Right ventricle myocardium inferior (tissue), 1 donor: Measurements from ENCODE around the gene SLC49A4. TPM values are rescaled to one million over a fixed set of nuclear protein-coding genes. Genes with fewer than 3 reads are reported as not detected.

Source experiments
- ATAC-seq: fragments of 200-7000 bp; cut with Tn5 transposase; one replicate; pipeline ENCODE4 v1.9.1; 2020; ENCODE audit warnings: mild to moderate bottlenecking, moderate library complexity
- DNase-seq: peaks from one replicate; pipeline ENCODE4 v3.0.0; 2021; ENCODE audit errors: missing footprints
- intact Hi-C: fragments of 100-400 bp; cut with DNase I; formaldehyde crosslinking; loops from one replicate; pipeline ENCODE4 v1.11.0; 2022
- total RNA-seq: library from RNA; stranded (reverse); fragmentation: NEBNext Ultra II Directional; extraction: Animal tissue kit (Norgen Biotek cat#: 25700); gene quantifications from one replicate; pipeline ENCODE4 v1.2.1, GENCODE V29; 2021
- donor health status: DM: no; HTN: yes; CAD: no; lungs with severe emphysema.

Gene SLC49A4
- total RNA-seq, 1 donor from 2014 or later: 16.1 TPM

DNA sequence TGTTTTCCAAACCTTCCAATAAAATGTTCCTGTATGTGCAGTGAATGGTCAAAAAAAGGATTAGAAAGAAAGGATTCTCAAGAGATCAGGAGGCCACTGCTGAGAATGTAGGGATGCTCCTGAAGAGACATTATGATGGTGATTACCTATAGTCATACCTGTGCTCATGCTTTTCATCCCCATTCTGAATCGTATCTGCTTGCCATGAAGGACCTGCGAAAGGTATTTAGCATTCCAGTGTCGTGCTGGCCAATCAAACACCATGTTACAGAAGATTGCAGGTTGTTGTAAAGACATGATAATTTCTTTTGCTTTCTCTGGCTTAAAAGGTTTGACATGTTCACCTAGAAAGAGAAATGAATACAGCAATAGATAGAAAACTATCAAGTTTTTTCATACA is 17.3 kb upstream of the SLC49A4 start:
- intact Hi-C loops: no loop called here
- ATAC-seq (no peak), DNase-seq (no peak)

DNA sequence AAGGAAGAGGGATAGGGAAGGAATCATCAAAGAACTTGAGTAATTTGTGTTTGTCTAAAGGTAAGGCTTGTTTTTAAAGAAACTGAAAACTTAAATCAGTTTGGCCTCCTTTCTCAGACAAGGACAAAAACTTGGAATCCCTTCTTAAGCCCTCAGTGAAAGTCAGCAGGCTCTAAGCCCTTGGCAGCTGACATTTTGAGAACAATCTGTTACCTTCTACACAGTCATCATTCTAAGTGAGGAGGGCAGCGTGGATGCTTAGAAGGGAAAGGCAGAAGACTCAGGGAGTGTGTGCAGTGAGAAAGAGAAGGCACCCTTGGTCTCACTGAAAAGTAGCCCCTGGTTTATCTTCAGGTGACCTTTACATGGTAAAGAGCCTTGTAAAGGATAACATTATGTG is 12.1 kb upstream of the SLC49A4 start:
- no peak for DNase-seq
- no peak for ATAC-seq
- intact Hi-C loops: no loop called here

DNA sequence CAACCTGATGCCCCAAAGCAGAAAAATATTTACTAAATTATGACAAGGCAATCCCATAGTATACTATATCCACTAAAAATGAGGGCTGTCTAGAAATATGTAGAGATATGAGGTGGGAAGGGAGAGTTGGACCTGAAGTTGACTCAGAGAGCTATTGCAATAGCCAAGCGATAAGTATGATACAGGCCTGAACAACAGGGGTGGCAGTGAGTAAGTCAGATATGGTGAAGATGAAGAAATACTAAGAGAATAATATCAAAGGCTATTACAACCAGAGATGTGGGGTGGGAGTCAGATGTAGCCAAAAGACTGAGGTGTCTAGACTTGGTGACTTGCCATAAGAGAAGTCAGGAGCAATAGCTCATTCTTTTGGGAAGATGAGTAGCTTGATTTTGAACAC is 10.4 kb upstream of the SLC49A4 start:
- DNase-seq: no peak
- intact Hi-C loops: no loop called here
- ATAC-seq: no peak

DNA sequence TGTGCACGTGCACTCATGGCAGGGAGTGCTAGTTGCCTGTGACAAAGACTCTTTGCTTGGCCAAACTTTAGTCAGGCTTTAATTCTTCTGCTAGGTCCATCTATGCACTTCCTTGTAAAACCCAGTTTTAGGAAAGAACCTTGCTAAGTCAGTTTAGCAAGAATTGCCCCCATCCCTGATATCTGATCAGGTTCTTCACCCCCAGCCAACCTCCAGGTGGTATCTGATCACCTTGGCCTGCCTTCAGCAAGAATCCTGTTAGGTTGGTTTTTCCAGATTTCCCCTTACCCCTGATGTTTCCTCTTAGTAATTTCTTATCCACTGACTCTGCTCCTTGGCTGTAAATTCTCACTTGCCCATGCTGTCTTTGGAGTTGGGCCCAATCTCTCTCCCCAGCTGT is 9.6 kb upstream of the SLC49A4 start:
- intact Hi-C loops: no loop called here
- ATAC-seq: no peak

DNA sequence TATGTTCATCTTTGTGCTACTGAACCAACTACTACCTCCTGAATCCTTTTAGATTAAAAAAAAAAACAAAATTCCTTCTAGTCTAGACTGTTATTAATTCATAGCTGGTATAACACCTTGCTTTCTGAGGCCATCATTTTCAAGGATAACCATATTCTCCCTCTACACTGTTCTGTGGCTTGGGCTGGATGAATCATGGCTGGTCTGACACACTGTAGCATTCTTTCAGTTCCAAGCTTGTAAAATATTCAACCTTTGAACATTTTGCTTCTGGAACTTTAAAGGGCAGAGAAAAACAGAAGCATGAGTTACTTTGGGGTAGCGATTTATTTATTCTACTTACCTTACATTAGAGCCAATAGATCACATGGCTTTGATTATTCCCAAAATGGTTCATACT is 8.8 kb upstream of the SLC49A4 start:
- intact Hi-C loops: no loop called here
- ATAC-seq (no peak), DNase-seq (no peak)

More for the DNA sequence above, 9.6 kb upstream of the SLC49A4 start:
- no peak for DNase-seq

DNA sequence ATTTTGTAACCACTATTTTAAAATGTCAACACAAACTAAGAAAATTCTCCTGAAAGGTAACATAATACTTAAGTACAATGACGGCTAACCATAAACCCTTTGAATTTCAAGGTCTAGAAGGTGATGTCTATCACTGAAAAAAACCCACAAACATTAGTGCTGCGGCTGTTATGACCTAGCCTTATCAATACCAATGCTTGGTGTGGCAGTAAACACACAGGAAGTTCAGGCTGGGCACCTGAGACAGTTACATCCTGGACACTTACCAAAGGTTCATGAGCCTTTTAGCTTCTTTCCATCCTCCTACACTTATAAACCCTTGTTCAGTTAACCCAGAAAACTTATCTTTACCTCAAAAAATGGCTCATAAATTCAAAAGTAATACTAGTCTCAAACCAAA is 7.0 kb upstream of the SLC49A4 start:
- DNase-seq: no peak
- intact Hi-C loops: no loop called here
- ATAC-seq: no peak

DNA sequence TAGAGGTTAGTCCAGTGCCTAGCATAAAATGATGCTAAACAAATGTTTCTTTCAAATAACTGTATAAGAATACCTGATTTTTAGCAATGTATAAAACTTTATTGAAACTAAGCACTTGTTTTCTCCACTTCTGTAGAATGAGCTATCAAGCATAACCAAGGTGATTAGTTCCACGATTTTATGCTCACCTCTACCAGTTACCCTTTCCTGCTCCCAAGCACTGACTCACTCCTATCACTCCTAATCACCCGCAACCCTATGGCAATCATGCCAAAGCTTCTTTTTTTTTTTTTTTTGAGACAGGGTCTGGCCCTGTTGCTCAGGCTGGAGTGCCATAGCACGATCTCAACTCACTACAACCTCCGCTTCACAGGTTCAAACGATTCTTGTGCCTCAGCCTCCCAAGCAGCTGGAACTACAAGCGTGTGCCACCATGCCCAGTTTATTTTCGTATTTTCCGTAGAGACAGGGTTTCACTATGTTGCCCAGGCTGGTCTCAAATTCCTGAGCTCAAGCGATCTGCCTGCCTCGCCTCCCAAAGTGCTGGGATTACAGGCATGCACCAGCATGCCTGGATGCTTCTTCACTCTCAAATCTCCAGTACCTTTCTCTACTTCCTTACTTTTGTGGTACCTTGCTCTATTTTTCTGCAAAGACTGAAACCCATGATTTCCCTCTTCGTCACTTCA is 5.1 kb upstream of the SLC49A4 start:
- DNase-seq (no peak), ATAC-seq (no peak)
- intact Hi-C loops: loop anchor here (10.0 kb wide), 1 partner anchor 225 kb away; the partner anchor contains the start of genes DTX3L and PARP9

DNA sequence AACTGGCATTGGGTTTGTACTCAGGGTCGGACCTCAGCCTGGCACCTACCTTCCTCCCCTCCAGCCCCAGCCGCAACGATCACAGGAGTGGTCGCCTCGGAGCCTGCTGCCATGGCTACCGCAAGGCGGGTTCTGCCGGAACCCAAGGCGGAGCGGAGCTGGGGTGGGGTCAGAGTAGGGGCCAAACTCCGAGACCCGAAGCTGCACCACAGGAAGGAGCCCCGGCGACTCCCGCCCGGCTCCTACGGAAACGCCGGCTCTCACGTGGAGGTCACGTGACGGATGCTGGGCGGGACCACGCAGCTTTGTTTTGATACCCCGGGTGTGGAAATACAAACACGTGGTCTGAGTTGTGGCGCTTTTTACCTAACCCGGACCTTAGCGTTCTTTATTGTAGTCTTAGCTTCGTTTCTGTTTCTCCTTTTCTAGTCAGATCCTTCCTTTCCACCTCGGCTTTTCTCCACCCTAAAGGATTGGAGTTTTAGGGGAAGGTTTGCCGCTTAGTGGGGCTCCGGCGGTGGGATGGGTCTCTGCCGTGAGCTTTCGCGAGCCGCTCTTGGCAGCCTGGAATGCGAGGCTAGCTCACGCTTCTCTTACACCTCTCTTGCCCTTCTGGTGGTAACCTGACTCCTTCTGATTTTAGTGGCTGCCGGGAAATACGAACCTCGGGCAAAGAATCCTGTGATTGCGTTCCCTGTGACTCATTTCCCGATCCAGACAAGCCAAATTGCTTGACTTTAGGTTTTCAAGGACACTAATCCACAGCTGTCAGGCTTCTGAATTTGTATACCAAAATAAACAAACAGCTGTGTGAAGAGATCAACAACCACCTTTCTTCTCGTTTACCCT is 1.1 kb upstream of the SLC49A4 start, which contains the start of gene HSPBAP1:
Gene HSPBAP1, minus strand, starts transcription at position 264 of the 849 bp plus-strand sequence. Its CDS starts 151 bp downstream, at position 113.
- ATAC-seq (peak; percentile 79), DNase-seq (peak; percentile 97)
- intact Hi-C loops: loop anchor here (10.0 kb wide), 1 partner anchor 229 kb away; the partner anchor contains the start of genes DTX3L and PARP9

DNA sequence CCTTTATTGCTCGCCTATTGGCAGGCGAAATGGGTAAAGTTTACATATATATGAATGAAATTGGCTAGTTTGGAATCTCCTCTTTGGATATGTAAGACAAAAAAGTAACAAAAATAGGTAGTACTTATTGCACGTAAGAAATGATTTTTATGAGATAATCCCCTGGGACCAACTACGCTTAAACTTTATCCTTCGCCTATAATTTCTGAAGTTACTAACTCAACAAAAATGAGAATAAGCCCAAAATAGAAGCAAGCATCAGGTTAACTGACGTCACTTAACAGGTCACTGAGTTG is 438 bp upstream of the SLC49A4 start:
- ATAC-seq: no peak
- no peak for DNase-seq
- intact Hi-C loops: loop anchor here (10.0 kb wide), 1 partner anchor 230 kb away; the partner anchor contains the start of genes DTX3L and PARP9

DNA sequence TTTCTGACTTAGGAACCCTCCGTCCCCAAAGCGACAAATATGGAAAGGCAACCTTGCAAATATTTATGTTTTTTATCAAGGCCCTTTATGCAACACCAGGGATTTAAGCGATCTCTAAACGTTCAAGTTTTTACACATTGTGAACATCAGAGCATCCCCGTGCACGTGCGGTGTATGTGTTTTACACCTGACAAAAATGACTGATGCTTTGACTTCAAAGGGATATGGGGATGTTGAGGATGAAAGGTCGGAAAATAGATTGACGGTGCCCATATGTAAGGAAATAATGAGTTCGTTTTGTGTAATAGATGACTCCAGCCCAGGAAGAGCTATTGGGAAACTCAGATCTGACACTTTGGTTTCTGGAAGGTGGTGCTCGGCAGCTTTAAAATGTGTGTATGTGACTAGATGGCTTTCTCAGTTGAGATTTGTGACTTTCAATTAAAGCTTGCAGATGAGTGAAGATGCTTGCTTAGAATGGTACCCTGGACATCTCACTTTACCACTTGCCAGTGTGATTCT is 866 bp downstream of the SLC49A4 start:
- no peak for DNase-seq
- intact Hi-C loops: loop anchor here (10.0 kb wide), 1 partner anchor 231 kb away; the partner anchor contains the start of genes DTX3L and PARP9

DNA sequence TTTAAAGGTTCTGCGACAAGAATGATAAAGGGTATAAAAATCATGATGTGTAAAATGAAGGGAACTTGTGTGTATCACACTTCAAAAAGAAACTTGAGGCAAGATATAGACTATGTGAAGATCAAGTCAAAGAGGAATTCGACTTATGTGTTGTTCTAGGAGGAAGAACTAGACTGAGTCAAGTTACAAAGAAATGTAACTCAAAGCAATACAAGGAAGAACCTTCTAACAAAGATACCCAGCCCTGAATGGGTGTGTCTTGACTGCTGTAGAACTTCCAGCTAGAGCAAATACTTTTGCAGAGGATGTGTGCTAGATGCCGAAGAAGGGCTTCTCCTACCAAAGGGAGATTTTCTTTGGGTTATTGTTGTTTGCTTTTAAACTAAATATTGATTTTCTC is 2.4 kb downstream of the SLC49A4 start:
- intact Hi-C loops: loop anchor here (10.0 kb wide), 1 partner anchor 232 kb away; the partner anchor contains the start of genes DTX3L and PARP9
- ATAC-seq (no peak), DNase-seq (no peak)

More for the DNA sequence above, 866 bp downstream of the SLC49A4 start:
- ATAC-seq: no peak

DNA sequence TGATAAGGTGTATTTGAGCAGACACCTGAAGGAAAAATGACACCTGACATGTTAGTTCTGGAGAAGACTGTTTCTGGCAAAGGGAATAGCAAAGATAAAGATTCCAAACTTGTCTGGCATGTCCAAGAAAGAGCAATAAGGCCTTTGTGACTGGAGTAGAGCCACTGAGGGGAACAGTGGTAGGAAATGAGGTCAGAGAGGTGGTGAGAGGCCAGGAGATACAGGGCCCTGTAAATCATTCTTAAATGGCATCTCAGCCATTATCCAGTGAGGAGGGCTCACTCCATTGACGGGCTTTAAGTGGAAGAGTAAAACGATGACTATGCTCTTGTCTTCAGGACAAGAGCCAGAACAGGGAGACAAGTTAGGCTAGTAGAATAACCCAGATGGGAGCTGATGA is 4.5 kb downstream of the SLC49A4 start:
- intact Hi-C loops: loop anchor here (10.0 kb wide), 1 partner anchor 235 kb away; the partner anchor contains the start of genes DTX3L and PARP9
- DNase-seq (no peak), ATAC-seq (no peak)

DNA sequence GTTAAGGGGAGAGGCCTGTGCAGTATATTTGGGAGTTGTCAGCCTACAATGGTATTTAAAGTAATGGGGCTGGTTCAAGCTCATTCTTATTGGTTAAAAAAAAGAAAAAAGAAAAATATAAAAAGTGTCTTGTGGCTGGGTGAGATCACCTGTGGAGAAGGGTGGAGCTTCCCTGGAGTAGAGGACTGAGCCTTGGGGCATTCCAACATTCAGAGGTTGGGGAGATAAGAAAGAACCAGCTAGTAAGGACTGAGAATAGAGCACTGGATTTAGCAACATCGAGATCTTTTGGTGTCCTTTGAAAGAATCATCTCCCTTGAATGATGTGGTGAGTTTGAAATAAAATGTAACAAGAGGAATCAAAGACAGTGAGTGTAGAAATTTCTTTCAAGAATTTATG is 5.2 kb downstream of the SLC49A4 start:
- intact Hi-C loops: no loop called here
- ATAC-seq (no peak), DNase-seq (no peak)

DNA sequence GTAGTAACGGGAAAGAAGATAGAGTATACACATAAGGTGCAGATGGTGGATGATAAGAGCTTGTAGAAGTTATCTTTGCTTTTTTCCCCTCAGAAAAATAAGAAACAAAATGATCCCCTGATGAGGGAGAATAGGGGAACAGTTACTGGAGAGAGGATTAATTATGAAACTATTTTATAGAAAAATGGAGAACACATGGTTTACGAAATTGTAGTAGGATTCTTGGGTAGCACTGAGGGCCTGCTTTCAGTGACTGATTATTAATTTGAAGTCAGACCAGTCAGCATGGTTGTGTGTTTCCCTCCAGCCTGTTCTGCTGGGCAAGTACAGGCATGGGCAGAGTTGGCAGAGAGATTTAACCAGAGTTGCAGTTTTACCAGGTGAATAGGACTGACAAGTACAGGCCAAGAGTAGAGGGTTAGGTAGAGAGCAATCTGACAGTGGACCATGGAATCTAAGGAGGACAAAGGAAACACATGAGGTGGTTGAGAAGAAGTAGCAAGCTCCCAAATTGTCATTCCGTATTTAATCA is 5.9 kb downstream of the SLC49A4 start:
- intact Hi-C loops: no loop called here
- DNase-seq (no peak), ATAC-seq (no peak)

DNA sequence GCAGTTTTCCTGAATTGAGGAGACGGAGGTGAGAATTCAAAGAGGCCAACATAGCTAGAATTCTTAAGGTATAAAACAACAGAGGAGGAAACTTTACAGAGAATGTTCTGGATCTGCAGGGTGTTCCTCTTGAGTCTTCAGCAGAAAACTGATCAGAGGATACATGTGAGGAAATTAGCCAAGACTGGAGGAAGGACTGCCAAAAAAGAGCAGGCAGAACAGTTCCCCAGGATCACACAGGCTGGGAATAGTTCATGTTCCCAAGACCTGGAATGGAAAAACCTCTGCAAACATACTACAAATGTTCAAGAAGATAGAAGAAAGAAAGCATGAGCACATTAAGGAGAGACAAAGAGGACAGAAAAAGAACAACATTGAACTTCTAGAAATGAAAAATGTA is 7.5 kb downstream of the SLC49A4 start:
- intact Hi-C loops: no loop called here
- DNase-seq (no peak), ATAC-seq (peak; percentile 49)

DNA sequence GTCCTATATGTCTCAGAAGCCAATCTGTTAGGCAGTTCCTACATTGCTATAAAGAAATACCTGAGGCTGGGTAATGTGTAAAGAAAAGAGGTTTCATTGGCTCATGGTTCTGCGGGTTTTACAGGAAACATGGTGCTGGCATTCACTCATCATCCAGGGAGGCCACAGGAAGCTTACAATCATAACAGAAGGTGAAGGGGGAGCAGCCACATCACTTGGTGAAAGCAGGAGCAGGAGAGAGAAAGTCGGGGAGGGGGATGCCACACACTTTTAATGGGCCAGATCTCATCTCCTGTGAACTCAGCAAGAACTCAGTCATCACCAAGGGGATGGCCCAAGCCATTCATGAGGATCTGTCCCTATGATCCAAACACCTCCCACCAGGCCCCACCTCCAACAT is 9.1 kb downstream of the SLC49A4 start:
- DNase-seq (no peak), ATAC-seq (no peak)
- intact Hi-C loops: no loop called here

DNA sequence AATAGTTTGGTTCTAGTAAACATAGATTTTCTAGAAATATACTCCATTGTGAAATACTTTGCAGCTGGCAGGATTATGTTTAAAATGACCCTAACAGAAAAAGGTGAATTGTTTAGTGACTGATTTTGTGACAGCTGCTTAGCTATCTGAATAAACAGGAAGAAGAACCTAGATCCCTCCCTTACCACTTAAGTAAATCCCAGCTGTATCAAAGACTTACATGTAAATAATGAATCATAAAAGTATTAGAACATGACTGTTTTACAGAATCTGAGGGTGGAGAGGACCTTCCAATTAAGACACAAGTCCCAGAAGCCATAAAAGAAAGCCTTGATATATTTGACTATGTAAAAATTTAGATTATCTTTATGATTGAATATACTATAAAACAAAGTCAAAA is 15.9 kb downstream of the SLC49A4 start:
- intact Hi-C loops: no loop called here
- DNase-seq (no peak), ATAC-seq (no peak)

DNA sequence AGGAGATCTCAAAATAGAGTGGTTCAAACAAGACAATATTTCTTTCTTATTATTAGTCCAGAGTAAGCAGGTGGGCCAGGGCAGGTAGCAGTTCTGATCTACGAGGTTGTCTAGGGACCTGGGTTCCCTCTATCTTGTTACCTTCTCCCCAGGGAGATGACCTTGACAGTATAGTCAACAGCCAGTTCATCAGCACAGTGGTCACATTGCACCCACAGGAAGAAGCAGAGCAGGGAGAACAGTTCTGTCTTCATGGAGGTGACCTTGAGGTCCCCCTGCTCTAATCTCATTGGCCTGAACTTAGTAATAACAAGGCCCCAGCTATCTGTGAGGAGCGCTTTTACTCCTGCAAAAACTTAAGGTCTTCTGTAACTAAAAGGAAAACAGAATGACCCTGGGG is 21.7 kb downstream of the SLC49A4 start:
- no peak for ATAC-seq
- DNase-seq: no peak
- intact Hi-C loops: no loop called here
